ENCODE measurements around the gene NEK2. TPM values are rescaled to one million over a fixed set of nuclear protein-coding genes. Genes with fewer than 3 reads are reported as not detected.

NEK2 gene
- total and polyA plus RNA-seq, 2 of the 13 experiments (the other 11 are each of a cell fraction or from before 2014, with no cell fraction given) = 10.9 to 40.8 TPM

- Histone ChIP-seq H2AFZ (ENCODE audit: low read length) (no peak overlapping the region), H3K27ac (ENCODE audit: extremely low read length, insufficient read depth, low read length) (no peak overlapping the region), H3K4me1 (ENCODE audit: insufficient read depth, low read length) (peaks cover 29% of the 10 kb centered on the region), H3K79me2 (ENCODE audit: insufficient read depth, low read length) (no peaks in the 10 kb centered on the region), H3K9me3 (ENCODE audit: low read length) (no peaks in the 10 kb centered on the region), H3K27me3 (ENCODE audit: control insufficient read depth in 1 of 2, insufficient read depth in 2 of 2, low read length in 2 of 2) (peaks cover 3 to 20% of the 10 kb centered on the region in 2 experiments; a peak in 4 of 5 replicates), H3K4me3 (replicated peaks in 1 of 3; ENCODE audit: insufficient read depth in 1 of 3, low read depth in 2 of 3, low read length in 3 of 3) (peak overlapping the region in 1 of 3 experiments; percentile 34; a peak in 1 of 6 replicates), H3K9ac (ENCODE audit: insufficient read depth, low read depth, low read length) (no peak overlapping the region; the same call in 1 of the 2 replicates), H3K36me3 (replicated peaks in 1 of 2; ENCODE audit: control insufficient read depth in 1 of 2, insufficient read depth in 2 of 2, low read length in 2 of 2) (no peaks in the 10 kb centered on the region), H3K4me2 (ENCODE audit: low read depth, low read length) (peak overlapping the region; percentile 59), H4K20me1 (ENCODE audit: insufficient read depth, low read length) (no peaks in the 10 kb centered on the region)
- intact Hi-C loops (cut with micrococcal nuclease; ENCODE audit: unreplicated experiment) = loop anchor here (10.0 kb wide), 1 partner anchor 609 kb away; no protein-coding TSS in a partner anchor
- ATAC-seq (peak; percentile 72), FAIRE-seq (no peak), DNase-seq (ENCODE audit: low spot score) (no peak)
- 27% methylated on average over 3 of the region's 7 CpGs for WGBS (ENCODE audit: low lambda C conversion rate)
- POLR2A ChIA-PET = interaction anchor here (0.9 to 2.1 kb wide), 2 partner anchors 10 to 349 kb away, joined by 3 to 9 read pairs; partner anchors contain the start of genes DTL and INTS7
- CTCF ChIA-PET (ENCODE audit: low intra/inter-chr PET ratio, low total read pairs) = no interaction called here
- no TSS peak for BruUV-seq (replicated peaks)
- in situ Hi-C loops (cut with HindIII; ENCODE audit: extremely low pct_ligation_motif_present, low pct_unique_long_range_greater_than_20kb) = no loop called here
- TF ChIP-seq USF2 (IDR thresholded peaks at IDR 0.05; ENCODE audit: low read depth, low read length) = no peak
- TF ChIP-seq USF2 (CRISPR knock-in tag; IDR thresholded peaks at IDR 0.05; ENCODE audit: borderline replicate concordance) = peak; percentile 18; the same call in 1 of the 2 replicates
- TF ChIP-seq PBX3 (CRISPR knock-in tag; IDR thresholded peaks at IDR 0.05; ENCODE audit: borderline replicate concordance) = no peak
- no peak for TF ChIP-seq JUND (CRISPR knock-in tag; IDR thresholded peaks at IDR 0.05)
- TF ChIP-seq ARNT (IDR thresholded peaks at IDR 0.05) = no peak
- no peak for TF ChIP-seq TRIM24 (CRISPR knock-in tag; IDR thresholded peaks at IDR 0.05)
- TF ChIP-seq ZNF580 (CRISPR knock-in tag; IDR thresholded peaks at IDR 0.05; ENCODE audit: borderline replicate concordance, low read depth) = no peak
- TF ChIP-seq HHEX (CRISPR knock-in tag; IDR thresholded peaks at IDR 0.05) = no peak
- no peak for TF ChIP-seq SIX1 (CRISPR knock-in tag; IDR thresholded peaks at IDR 0.05; ENCODE audit: borderline replicate concordance)
- no peak for TF ChIP-seq ATAD3A (CRISPR knock-in tag; IDR thresholded peaks at IDR 0.05)
- no peak for TF ChIP-seq ZNF430 (CRISPR knock-in tag; IDR thresholded peaks at IDR 0.05)
- TF ChIP-seq ETV6 (CRISPR knock-in tag; conservative IDR thresholded peaks at IDR 0.05) = no peak
- TF ChIP-seq SMARCC2 (IDR thresholded peaks at IDR 0.05) = no peak
- peak; percentile 47 for TF ChIP-seq ZNF687 (CRISPR knock-in tag; IDR thresholded peaks at IDR 0.05)
- TF ChIP-seq ZNF503 (CRISPR knock-in tag; IDR thresholded peaks at IDR 0.05) = no peak
- no peak for TF ChIP-seq ZNF577 (CRISPR knock-in tag; IDR thresholded peaks at IDR 0.05; ENCODE audit: borderline replicate concordance, low read depth)
These were observed 10.4 kb upstream of the NEK2 start for GRCh38 chr1:211685823-211686222.

All from HepG2 (cell line).